ENCODE results near the gene PRPSAP1.

PRPSAP1 gene

DNA sequence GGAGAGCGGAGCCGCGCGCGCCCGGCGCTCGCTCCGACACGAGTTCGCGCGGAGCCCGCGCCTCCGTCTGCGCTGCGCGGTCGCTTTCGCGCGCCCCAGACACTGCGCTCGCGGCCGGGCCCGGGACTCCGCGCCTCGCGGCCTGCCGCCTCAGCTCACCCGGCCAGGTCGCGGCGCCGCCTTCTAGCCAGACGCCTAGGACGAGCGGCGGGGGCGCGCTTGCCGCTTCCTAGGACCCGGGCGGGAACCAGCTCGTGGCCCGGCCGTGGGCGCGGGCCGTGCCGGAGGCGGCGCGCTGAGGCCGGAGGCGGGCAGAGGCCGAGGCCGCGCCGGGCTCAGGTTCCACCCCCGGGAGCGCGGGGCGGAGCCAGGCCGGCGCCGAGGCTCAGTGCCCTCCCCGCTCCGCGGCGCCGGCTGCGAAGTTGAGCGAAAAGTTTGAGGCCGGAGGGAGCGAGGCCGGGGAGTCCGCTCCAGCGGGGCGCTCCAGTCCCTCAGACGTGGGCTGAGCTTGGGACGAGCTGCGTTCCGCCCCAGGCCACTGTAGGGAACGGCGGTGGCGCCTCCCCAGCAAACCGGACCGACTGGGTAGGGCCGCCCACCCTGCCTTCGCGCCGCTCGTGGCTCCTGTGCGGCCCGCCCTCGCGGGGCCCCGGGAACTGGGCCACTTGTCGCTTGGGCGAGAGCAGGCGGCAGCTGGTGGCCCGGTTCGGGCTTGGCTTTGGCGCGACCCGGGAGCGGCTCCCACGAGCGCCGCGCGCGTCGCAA, 30.7 kb upstream of the PRPSAP1 start, which contains the start of gene SPHK1:
Gene SPHK1, plus strand, starts transcription at position 388 of the 765 bp plus-strand sequence. CDS start 1,036 bp downstream, outside the sequence.
- Histone ChIP-seq H3K4me3 (peak within 1 kb of the TSS; percentile 58 to 77 (median 66)), H3K36me3 (peaks cover 0 to 9% (median 7%) of the 10 kb centered on the region in 11 experiments; a peak in 10 of 22 replicates), H4K20me1 (peaks cover 0 to 56% (median 31%) of the 10 kb centered on the region in 11 experiments; a peak in 18 of 22 replicates), H3K4me2 (peak within 1 kb of the TSS; percentile 89 to 100 (median 99)), H3K27me3 (peaks cover 17 to 76% (median 60%) of the 10 kb centered on the region in 11 experiments), H3K9ac (peak within 1 kb of the TSS; percentile 65 to 83 (median 78)), H3K27ac (peak within 1 kb of the TSS; percentile 49 to 83 (median 76); a peak in 21 of 22 replicates), H3K9me3 (replicated peaks in 1 of 11) (no peaks in the 10 kb centered on the region), H3K4me1 (peaks cover 39 to 76% (median 67%) of the 10 kb centered on the region in 10 experiments)
- no peak for TF ChIP-seq Cebpa-rat (IDR thresholded peaks at IDR 0.05)

GRCh38 chr17:76383546-76384221, 30.0 kb upstream of the PRPSAP1 start:
- Histone ChIP-seq H3K9me3 (replicated peaks in 1 of 11) (no peaks in the 10 kb centered on the region), H3K27ac (peak overlapping the region; percentile 49 to 83 (median 76); a peak in 21 of 22 replicates), H3K4me1 (peaks cover 39 to 76% (median 67%) of the 10 kb centered on the region in 10 experiments), H3K9ac (peak overlapping the region; percentile 65 to 83 (median 78)), H3K27me3 (peaks cover 17 to 79% (median 60%) of the 10 kb centered on the region in 11 experiments), H3K4me2 (peak overlapping the region; percentile 89 to 100 (median 99)), H4K20me1 (peaks cover 0 to 51% (median 31%) of the 10 kb centered on the region in 11 experiments; a peak in 18 of 22 replicates), H3K36me3 (peaks cover 0 to 2% (median under 1%) of the 10 kb centered on the region in 11 experiments; a peak in 5 of 22 replicates), H3K4me3 (peak overlapping the region; percentile 58 to 77 (median 66))
- no peak for TF ChIP-seq Cebpa-rat (IDR thresholded peaks at IDR 0.05)

GRCh38 chr17:76382803-76383545, 29.3 kb upstream of the PRPSAP1 start:
- H3K27me3 ChIP-seq: peaks cover 17 to 79% (median 60%) of the 10 kb centered on the region in 11 experiments
- H3K4me1 ChIP-seq: peaks cover 39 to 73% (median 63%) of the 10 kb centered on the region in 10 experiments
- peak overlapping the region; percentile 29 to 83 (median 78); a peak in 20 of 22 replicates for H3K9ac ChIP-seq
- peak overlapping the region; percentile 58 to 77 (median 66) for H3K4me3 ChIP-seq
- peak overlapping the region in 6 of 11 experiments; percentile 39 to 83 (median 78); a peak in 12 of 22 replicates for H3K27ac ChIP-seq
- peak overlapping the region; percentile 89 to 100 (median 99) for H3K4me2 ChIP-seq
- TF ChIP-seq Cebpa-rat (IDR thresholded peaks at IDR 0.05): no peak
- H3K9me3 ChIP-seq (replicated peaks in 1 of 11): no peaks in the 10 kb centered on the region
- H4K20me1 ChIP-seq: peaks cover 0 to 46% (median 29%) of the 10 kb centered on the region in 11 experiments; a peak in 18 of 22 replicates
- no peaks in the 10 kb centered on the region for H3K36me3 ChIP-seq

- H3K9me3 ChIP-seq (replicated peaks in 1 of 11): no peaks in the 10 kb centered on the region
- H3K27ac ChIP-seq: peak overlapping the region in 5 of 11 experiments; percentile 42 to 83 (median 76); a peak in 8 of 22 replicates
- H3K27me3 ChIP-seq: peaks cover 17 to 79% (median 60%) of the 10 kb centered on the region in 11 experiments
- H3K4me1 ChIP-seq: peaks cover 39 to 67% (median 58%) of the 10 kb centered on the region in 10 experiments
- H3K4me3 ChIP-seq: peak overlapping the region; percentile 58 to 77 (median 66)
- H3K4me2 ChIP-seq: peak overlapping the region; percentile 89 to 100 (median 99)
- TF ChIP-seq Cebpa-rat (IDR thresholded peaks at IDR 0.05): no peak
- no peaks in the 10 kb centered on the region for H3K36me3 ChIP-seq
- H4K20me1 ChIP-seq: peaks cover 0 to 40% (median 25%) of the 10 kb centered on the region in 11 experiments; a peak in 18 of 22 replicates
- peak overlapping the region in 9 of 11 experiments; percentile 72 to 83 (median 80); a peak in 16 of 22 replicates for H3K9ac ChIP-seq
Observed at GRCh38 chr17:76382351-76382802, 28.7 kb upstream of the PRPSAP1 start.

DNA sequence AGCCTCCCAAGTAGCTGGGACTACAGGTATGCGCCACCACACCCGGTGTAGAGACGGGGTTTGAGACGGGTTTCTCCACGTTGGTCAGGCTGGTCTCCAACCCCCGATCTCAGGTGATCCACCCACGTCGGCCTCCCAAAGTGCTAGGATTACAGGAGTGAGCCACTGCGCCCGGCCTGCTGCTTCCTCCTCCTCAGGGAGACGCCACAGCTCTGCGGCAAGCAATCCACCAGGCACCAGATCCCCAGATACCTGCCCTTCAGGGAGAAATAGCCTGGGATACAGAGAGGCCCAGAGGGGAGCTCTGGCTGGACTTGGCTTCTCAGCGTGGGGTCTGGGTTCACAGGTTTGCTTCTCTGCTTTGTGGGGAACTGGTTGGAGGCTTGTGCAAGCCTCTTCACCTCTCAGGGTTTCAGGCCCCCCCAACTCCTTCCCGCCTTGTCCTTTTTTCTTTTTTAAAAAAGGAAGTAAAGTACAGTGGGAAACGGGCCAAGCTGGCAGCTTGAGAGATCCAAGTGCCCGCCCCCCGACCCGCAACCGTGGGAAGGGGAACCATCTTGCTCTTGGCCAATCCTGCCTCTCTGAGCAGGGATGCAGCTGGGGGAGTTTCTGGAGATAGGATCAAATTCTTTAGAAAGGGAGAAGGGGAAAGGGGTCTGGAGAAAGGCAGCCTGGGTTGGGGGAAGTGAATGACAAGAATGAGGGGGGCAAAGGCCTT, 28.1 kb upstream of the PRPSAP1 start:
- Histone ChIP-seq H3K4me2 (peak overlapping the region; percentile 89 to 100 (median 99); a peak in 21 of 22 replicates), H3K27me3 (peaks cover 17 to 76% (median 60%) of the 10 kb centered on the region in 11 experiments), H4K20me1 (peaks cover 0 to 34% (median 20%) of the 10 kb centered on the region in 11 experiments; a peak in 18 of 22 replicates), H3K4me1 (peaks cover 39 to 61% (median 54%) of the 10 kb centered on the region in 10 experiments), H3K36me3 (no peaks in the 10 kb centered on the region), H3K27ac (peak overlapping the region in 4 of 11 experiments; percentile 24 to 83 (median 30); a peak in 5 of 22 replicates), H3K4me3 (peak overlapping the region in 6 of 10 experiments; percentile 64 to 77 (median 67); a peak in 7 of 20 replicates), H3K9ac (peak overlapping the region in 1 of 11 experiments; percentile 81; a peak in 3 of 22 replicates), H3K9me3 (replicated peaks in 1 of 11) (no peaks in the 10 kb centered on the region)
- no peak for TF ChIP-seq Cebpa-rat (IDR thresholded peaks at IDR 0.05)

DNA sequence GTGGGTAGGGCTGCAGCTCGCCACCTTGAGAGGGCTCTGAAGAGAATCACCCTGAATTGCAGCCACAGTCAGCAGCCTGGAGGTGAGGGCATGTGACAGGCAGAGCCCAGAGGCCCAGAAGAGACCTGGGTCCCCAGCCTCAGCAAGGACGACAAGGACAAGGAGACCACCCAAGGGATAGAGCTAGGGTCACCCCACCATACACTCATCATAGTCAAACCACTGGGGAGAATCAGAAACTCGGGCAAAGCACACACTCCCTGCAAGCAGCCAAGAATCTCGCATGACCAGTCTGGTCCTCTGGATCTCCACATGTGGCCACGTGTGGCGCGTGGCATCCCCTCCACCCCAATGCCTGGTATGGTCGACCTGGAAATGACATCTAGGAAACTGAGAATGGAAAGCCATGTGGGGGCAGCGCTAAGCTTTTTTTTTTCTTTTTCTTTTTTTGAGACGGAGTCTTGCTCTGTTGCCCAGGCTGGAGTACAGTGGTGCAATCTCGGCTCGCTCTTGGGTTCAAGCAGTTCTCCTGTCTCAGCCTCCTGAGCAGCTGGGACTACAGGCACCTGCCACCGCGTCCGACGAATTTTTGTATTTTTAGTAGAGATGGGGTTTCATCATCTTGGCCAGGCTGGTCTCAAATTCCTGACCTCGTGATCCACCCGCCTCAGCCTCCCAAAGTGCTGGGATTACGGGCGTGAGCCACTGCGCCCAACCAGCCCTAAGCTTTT, 26.1 kb upstream of the PRPSAP1 start:
- no peak for TF ChIP-seq Cebpa-rat (IDR thresholded peaks at IDR 0.05)
- Histone ChIP-seq H3K4me2 (no peak overlapping the region), H3K4me3 (no peak overlapping the region), H3K4me1 (peaks cover 21 to 41% (median 34%) of the 10 kb centered on the region in 10 experiments), H3K36me3 (no peaks in the 10 kb centered on the region), H3K27me3 (peaks cover 4 to 57% (median 44%) of the 10 kb centered on the region in 11 experiments), H4K20me1 (peaks cover 0 to 17% (median 6%) of the 10 kb centered on the region in 11 experiments; a peak in 14 of 22 replicates), H3K9ac (no peak overlapping the region), H3K9me3 (replicated peaks in 1 of 11) (no peaks in the 10 kb centered on the region), H3K27ac (no peak overlapping the region)

- Histone ChIP-seq H3K4me2 (no peak overlapping the region), H3K4me3 (no peak overlapping the region), H3K9me3 (replicated peaks in 1 of 11) (no peaks in the 10 kb centered on the region), H3K4me1 (peaks cover 21 to 41% (median 32%) of the 10 kb centered on the region in 10 experiments), H3K36me3 (no peaks in the 10 kb centered on the region), H3K27ac (no peak overlapping the region), H3K27me3 (peaks cover 0 to 51% (median 38%) of the 10 kb centered on the region in 11 experiments; a peak in 19 of 22 replicates), H3K9ac (no peak overlapping the region), H4K20me1 (peaks cover 0 to 16% (median 5%) of the 10 kb centered on the region in 11 experiments; a peak in 8 of 22 replicates)
- no peak for TF ChIP-seq Cebpa-rat (IDR thresholded peaks at IDR 0.05)
Observed at GRCh38 chr17:76379275-76379641, 25.5 kb upstream of the PRPSAP1 start.
